Heart left ventricle (tissue), 16 donors: ENCODE results near the gene EVA1A. TPM values are rescaled to one million over a fixed set of nuclear protein-coding genes. Genes with fewer than 3 reads are reported as not detected.

Experiments
- ATAC-seq, 4 donors: fragments of 200-7000 bp; cut with Tn5 transposase; one replicate each; pipeline ENCODE4 v1.9.1; 2020 to 2022; ENCODE audit warnings: moderate library complexity in 4 of 4, mild to moderate bottlenecking in 3 of 4, moderate number of reproducible peaks in 1 of 4
- DNase-seq, 5 donors: peaks; one replicate each; pipeline ENCODE4 v3.0.0-alpha.2; 2020
- H3K27ac ChIP-seq, 12 donors: fragments of 200-600 bp; sonication (generic) in 4 of 12; one replicate each; pipeline versions ENCODE4 v1.5.0 to v1.8.0; 2016 to 2022; ENCODE audit warnings: mild to moderate bottlenecking in 2 of 12
- H3K27me3 ChIP-seq, 9 donors: fragments of 200-600 bp; sonication (generic) in 2 of 9; one replicate each; pipeline versions ENCODE4 v1.5.1 to v1.8.0; 2016 to 2022; ENCODE audit warnings: mild to moderate bottlenecking in 3 of 9
- H3K36me3 ChIP-seq, 9 donors: fragments of 200-600 bp; sonication (generic) in 2 of 9; one replicate each; pipeline versions ENCODE4 v1.5.0 to v1.8.0; 2018 to 2022; ENCODE audit warnings: mild to moderate bottlenecking in 2 of 9
- H3K4me1 ChIP-seq, 12 donors: fragments of 200-600 bp; sonication (generic) in 4 of 12; one replicate each; pipeline versions ENCODE4 v1.5.0 to v1.8.0; 2016 to 2022; ENCODE audit warnings: mild to moderate bottlenecking in 3 of 12
- H3K4me3 ChIP-seq, 12 donors: fragments of 200-600 bp; sonication (generic) in 4 of 12; one replicate each; pipeline versions ENCODE4 v1.5.0 to v1.8.0; 2017 to 2022; ENCODE audit warnings: mild to moderate bottlenecking in 9 of 12, moderate library complexity in 4 of 12
- H3K9me3 ChIP-seq, 12 donors: fragments of 200-600 bp; sonication (generic) in 4 of 12; one replicate each; pipeline versions ENCODE4 v1.5.0 to v1.8.0; 2016 to 2022; ENCODE audit warnings: mild to moderate bottlenecking in 1 of 12
- POLR2A ChIP-seq, 2 donors: fragments of 450-650 bp; IDR thresholded peaks; one replicate each; pipeline ENCODE4 v1.6.1; 2017; ENCODE audit warnings: antibody characterized with exemption in 2 of 2, mild to moderate bottlenecking in 2 of 2, moderate library complexity in 2 of 2
- WGBS, 4 donors: extraction: QIAGEN DNeasy Blood & Tissue Kit in 2 of 4; methylation state at CpG; one replicate each; pipeline versions ENCODE4 v1.1.5 to v1.1.7; 2013 to 2018; 5-methylcytosine and 5-hydroxymethylcytosine counted together
- intact Hi-C, 10 donors: fragments of 100-400 bp; cut with DNase I; formaldehyde crosslinking; loops; one replicate each; pipeline versions ENCODE4 v1.11.1 to v1.14.2; 2022
- long read RNA-seq, 3 donors: library from polyadenylated mRNA; unstranded; transcript quantifications; one replicate each; pipeline ENCODE4 v2.0.0, GENCODE V29; 2020 to 2021
- polyA plus RNA-seq, 2 donors: library from polyadenylated mRNA; stranded (reverse); fragments of 200-250 nt; gene quantifications; one replicate each; pipeline ENCODE4 v1.2.3, GENCODE V29; 2013
- total RNA-seq, 9 donors: library from RNA; depleted of rRNA in 2 of 9; stranded (reverse); fragments of >200 nt in 2 of 9; fragmentation: NEBNext Ultra II Directional in 3 of 9; extraction: Animal tissue kit (Norgen Biotek cat#: 25700) in 3 of 9; gene quantifications; one replicate each; pipeline versions ENCODE4 v1.1.0 to v1.2.4, GENCODE V29; 2016 to 2023
- TF ChIP-seq, protein P1 (sequence below), 12 donors: fragments of 200-600 bp; sonication (generic) in 4 of 12; IDR thresholded peaks; one replicate each; pipeline versions ENCODE4 v1.5.0 to v1.8.0; 2018 to 2022; ENCODE audit warnings: antibody characterized with exemption in 12 of 12, mild to moderate bottlenecking in 5 of 12
- donor health status: ischemic (EF 13 %, LVEDD 7.1; RV severe dilation, severe dysfunction).
- donor health status: healthy with polysubstance abuse.
- donor health status: DM: no; HTN: yes; CAD: no.
- donor health status: DM: no; HTN: no; CAD: no.
- donor health status: ischemic (EF 25% LVEDD 6.9; RV normal size, moderate dysfunction).
- donor health status: ischemic (EF 25% LVEDD 5.7; RV mildly dilated, moderate dysfunction).
- donor health status: healthy.
- donor health status: DM: yes; HTN: yes; CAD: no.
- donor health status: ischemic (EF 35%, LVEDD 5.7; RV mildly dilated, moderate dysfunction).
- donor health status: nonischemic (EF 11% LVEDD 7.7; RV severe dilation, severe dysfunction).
- donor health status: DM: yes; HTN: yes; CAD: no.
- donor health status: PGD.
- donor health status: ischemic (EF 29% LVEDD 5.4; RV normal size, mild dysfunction).
- donor health status: nonischemic (EF 23%, LVEDD 6.1; RV moderate dilation, normal function).

EVA1A gene, protein sequence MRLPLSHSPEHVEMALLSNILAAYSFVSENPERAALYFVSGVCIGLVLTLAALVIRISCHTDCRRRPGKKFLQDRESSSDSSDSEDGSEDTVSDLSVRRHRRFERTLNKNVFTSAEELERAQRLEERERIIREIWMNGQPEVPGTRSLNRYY
- 1 to 10 TPM in 5 of 9 donors, under 1 TPM in 3, not detected in 1; 0.42 to 5.0 (median 1.4) TPM for total RNA-seq
- 1 to 10 TPM in 1 of 2 donors, under 1 TPM in 1; 0.19 to 1.4 TPM for polyA plus RNA-seq
- long read RNA-seq, donor 1 = 0 reads
- long read RNA-seq, donor 2, transcript EVA1A-202 (4 exons, 1,802 nt) = major isoform, 5 of 7 reads
- long read RNA-seq, donor 2, partial matches to known transcripts = 0 of 7 reads
- long read RNA-seq, donor 2, other reads (novel, unspliced or antisense) = 2 of 7 reads
- long read RNA-seq, donor 3, partial matches to known transcripts = 0 of 4 reads
- long read RNA-seq, donor 3, other reads (novel, unspliced or antisense) = 2 of 4 reads

GRCh38 chr2:75560768-75561565 lies at the start of gene EVA1A:
EVA1A (minus strand) TSS chr2:75560939; CDS start chr2:75518140, 42,799 bp downstream.
- Histone ChIP-seq H3K27ac (peak within 1 kb of the TSS in 10 of 12 donors; percentile 40 to 82 (median 63)), H3K9me3 (no peaks in the 10 kb centered on the region), H3K4me3 (peak within 1 kb of the TSS; percentile 48 to 84 (median 64)), H3K36me3 (no peaks in the 10 kb centered on the region), H3K4me1 (peaks cover 0 to 21% (median 6%) of the 10 kb centered on the region in 12 donors), H3K27me3 (peaks cover 0 to 36% (median 6%) of the 10 kb centered on the region in 9 donors)
- DNase-seq = peak; percentile 32 to 70 (median 56)
- WGBS, 4 donors = 2 to 5% (median 3%) methylated on average over 21 to 46 of the region's 46 CpGs
- intact Hi-C loops = loop anchor here in 1 of 10 donors (5.0 kb wide), 1 partner anchor 41 kb away; no protein-coding TSS in a partner anchor
- TF ChIP-seq, protein P1, sequence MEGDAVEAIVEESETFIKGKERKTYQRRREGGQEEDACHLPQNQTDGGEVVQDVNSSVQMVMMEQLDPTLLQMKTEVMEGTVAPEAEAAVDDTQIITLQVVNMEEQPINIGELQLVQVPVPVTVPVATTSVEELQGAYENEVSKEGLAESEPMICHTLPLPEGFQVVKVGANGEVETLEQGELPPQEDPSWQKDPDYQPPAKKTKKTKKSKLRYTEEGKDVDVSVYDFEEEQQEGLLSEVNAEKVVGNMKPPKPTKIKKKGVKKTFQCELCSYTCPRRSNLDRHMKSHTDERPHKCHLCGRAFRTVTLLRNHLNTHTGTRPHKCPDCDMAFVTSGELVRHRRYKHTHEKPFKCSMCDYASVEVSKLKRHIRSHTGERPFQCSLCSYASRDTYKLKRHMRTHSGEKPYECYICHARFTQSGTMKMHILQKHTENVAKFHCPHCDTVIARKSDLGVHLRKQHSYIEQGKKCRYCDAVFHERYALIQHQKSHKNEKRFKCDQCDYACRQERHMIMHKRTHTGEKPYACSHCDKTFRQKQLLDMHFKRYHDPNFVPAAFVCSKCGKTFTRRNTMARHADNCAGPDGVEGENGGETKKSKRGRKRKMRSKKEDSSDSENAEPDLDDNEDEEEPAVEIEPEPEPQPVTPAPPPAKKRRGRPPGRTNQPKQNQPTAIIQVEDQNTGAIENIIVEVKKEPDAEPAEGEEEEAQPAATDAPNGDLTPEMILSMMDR (IDR thresholded peaks at IDR 0.05) = no peak
- TF ChIP-seq POLR2A (IDR thresholded peaks at IDR 0.05) = no peak
- peak; percentile 36 to 76 (median 58) for ATAC-seq

DNA sequence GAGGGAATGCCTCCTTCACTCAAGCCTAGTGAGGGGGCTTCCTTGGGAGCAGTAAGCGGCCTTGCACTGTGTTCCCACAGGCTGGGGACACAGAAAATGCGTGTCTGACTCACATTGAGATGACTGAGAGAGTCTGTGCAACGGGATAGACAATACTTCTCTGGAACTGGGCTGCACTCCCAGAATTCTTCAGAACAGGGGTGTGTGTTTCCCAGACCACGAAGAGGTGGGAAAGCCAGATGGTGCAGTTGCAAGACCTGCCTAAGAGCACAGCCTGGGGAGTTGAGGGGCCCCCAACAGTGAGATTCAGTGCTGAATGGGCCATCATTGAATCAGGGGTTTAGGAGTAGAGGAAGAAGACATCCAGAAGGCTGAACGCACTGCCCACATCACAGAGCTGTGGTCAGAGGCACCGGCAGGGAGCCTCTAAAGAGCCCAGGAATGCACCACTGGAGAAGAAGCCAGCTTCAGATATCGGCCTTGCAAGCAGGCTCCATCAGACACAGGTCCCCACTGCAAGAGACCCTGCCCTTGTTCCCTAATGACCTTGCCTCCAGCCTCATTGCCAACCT lies 49.3 kb upstream of the EVA1A start:
- intact Hi-C loops = loop anchor here (1.0 to 10.0 kb wide), 8 partner anchors 143 to 918 kb away; no protein-coding TSS in a partner anchor
- TF ChIP-seq, protein P1 (IDR thresholded peaks at IDR 0.05) = no peak
- no peak for TF ChIP-seq POLR2A (IDR thresholded peaks at IDR 0.05)
- peaks cover 0 to 42% (median 18%) of the 10 kb centered on the region in 9 donors for H3K27me3 ChIP-seq
- peaks cover 0 to 5% (median 2%) of the 10 kb centered on the region in 12 donors for H3K4me1 ChIP-seq
- DNase-seq (no peak), ATAC-seq (no peak)
- 72 to 82% (median 76%) methylated on average over 4 to 7 of the region's 7 CpGs for WGBS, 4 donors
- H3K27ac ChIP-seq = no peak overlapping the region
- no peaks in the 10 kb centered on the region for H3K9me3 ChIP-seq
- H3K36me3 ChIP-seq = no peaks in the 10 kb centered on the region
- no peak overlapping the region for H3K4me3 ChIP-seq

DNA sequence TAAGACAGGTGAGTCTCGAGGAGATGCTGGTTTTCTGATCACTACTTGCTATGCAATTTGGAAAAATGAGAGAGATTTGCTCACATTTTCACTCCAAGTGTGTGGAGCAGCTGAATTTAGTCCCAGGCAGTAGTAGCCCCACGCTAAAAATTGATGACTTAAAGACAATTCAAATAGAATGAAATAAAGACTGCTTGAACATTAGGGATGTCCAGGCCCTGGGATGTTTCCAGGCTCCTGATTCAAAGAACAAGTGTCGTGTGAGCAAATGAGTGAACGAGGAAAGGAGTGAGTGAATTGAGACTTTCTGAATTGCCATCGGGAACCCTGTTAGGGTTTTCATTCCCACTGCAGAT lies 48.6 kb upstream of the EVA1A start:
- Histone ChIP-seq H3K4me3 (no peak overlapping the region), H3K27me3 (peaks cover 0 to 42% (median 18%) of the 10 kb centered on the region in 9 donors), H3K9me3 (no peaks in the 10 kb centered on the region), H3K4me1 (peaks cover 0 to 5% (median 2%) of the 10 kb centered on the region in 12 donors), H3K36me3 (no peaks in the 10 kb centered on the region), H3K27ac (no peak overlapping the region)
- ATAC-seq (no peak), DNase-seq (no peak)
- WGBS, 4 donors = 34 to 48% (median 42%) methylated on average over 5 of the region's 5 CpGs
- intact Hi-C loops = loop anchor here in 9 of 10 donors (1.0 to 10.0 kb wide), 8 partner anchors 142 to 917 kb away; no protein-coding TSS in a partner anchor
- TF ChIP-seq POLR2A (IDR thresholded peaks at IDR 0.05) = no peak
- TF ChIP-seq, protein P1 (IDR thresholded peaks at IDR 0.05) = peak in 3 of 12 donors; percentile 13 to 21 (median 17)
